HEK293T (cell line): ENCODE data around the gene TNFSF11.

Source experiments
- CTCF ChIA-PET: fragments of 350-600 bp; formaldehyde crosslinking; extraction: SDS; loops from one replicate; lab custom pipeline; 2021; ENCODE audit warnings: antibody characterized with exemption, inconsistent platforms; lab: Yijun Ruan, JAX
- POLR2A ChIA-PET: fragments of 350-600 bp; formaldehyde crosslinking; extraction: SDS; loops from one replicate; lab custom pipeline; 2020; ENCODE audit warnings: antibody characterized with exemption, inconsistent platforms; lab: Yijun Ruan, JAX
- DNase-seq: peaks from one replicate; pipeline ENCODE4 v3.0.0; 2012; ENCODE audit warnings: mixed read lengths; ENCODE audit errors: extremely low spot score
- ARNT ChIP-seq: fragments of 450-650 bp; IDR thresholded peaks from 2 replicates; pipeline ENCODE4 v1.6.1; 2017; ENCODE audit warnings: mild to moderate bottlenecking
- BHLHE40 ChIP-seq: fragments of 450-650 bp; IDR thresholded peaks from 2 replicates; pipeline ENCODE4 v1.6.1; 2016; ENCODE audit warnings: mild to moderate bottlenecking, moderate library complexity, borderline replicate concordance
- CTBP1 ChIP-seq: fragments of 450-650 bp; IDR thresholded peaks from 2 replicates; pipeline ENCODE4 v1.6.1; 2016; ENCODE audit warnings: borderline replicate concordance
- ELF4 ChIP-seq: fragments of 450-650 bp; IDR thresholded peaks from 2 replicates; pipeline ENCODE4 v1.6.1; 2017; ENCODE audit warnings: antibody characterized with exemption
- FOXA1 ChIP-seq: fragments of 450-650 bp; IDR thresholded peaks from 2 replicates; pipeline ENCODE4 v1.6.1; 2016; ENCODE audit warnings: mild to moderate bottlenecking
- FOXK2 ChIP-seq: fragments of 450-650 bp; IDR thresholded peaks from 2 replicates; pipeline ENCODE4 v1.6.1; 2016; ENCODE audit warnings: mild to moderate bottlenecking
- FOXM1 ChIP-seq: fragments of 450-650 bp; IDR thresholded peaks from 2 replicates; pipeline ENCODE4 v1.6.1; 2017; ENCODE audit warnings: mild to moderate bottlenecking, borderline replicate concordance
- HDGF ChIP-seq: fragments of 450-650 bp; IDR thresholded peaks from 2 replicates; pipeline ENCODE4 v1.6.1; 2017; ENCODE audit warnings: antibody characterized with exemption, borderline replicate concordance
- L3MBTL2 ChIP-seq: fragments of 450-650 bp; conservative IDR thresholded peaks from 2 replicates; pipeline ENCODE4 v1.6.1; 2016; ENCODE audit warnings: mild to moderate bottlenecking
- LEF1 ChIP-seq: fragments of 450-650 bp; IDR thresholded peaks from 2 replicates; pipeline ENCODE4 v1.6.1; 2017; ENCODE audit warnings: mild to moderate bottlenecking, borderline replicate concordance
- NFRKB ChIP-seq: fragments of 450-650 bp; IDR thresholded peaks from 2 replicates; pipeline ENCODE4 v1.6.1; 2016; ENCODE audit warnings: mild to moderate bottlenecking, moderate library complexity
- SP1 ChIP-seq: fragments of 450-650 bp; IDR thresholded peaks from 2 replicates; pipeline ENCODE4 v1.6.1; 2017
- SUZ12 ChIP-seq: fragments of 450-650 bp; IDR thresholded peaks from 2 replicates; pipeline ENCODE4 v1.6.1; 2016; ENCODE audit warnings: mild to moderate bottlenecking
- TARDBP ChIP-seq: fragments of 450-650 bp; IDR thresholded peaks from 2 replicates; pipeline ENCODE4 v1.6.1; 2016
- ZNF384 ChIP-seq: fragments of 450-650 bp; IDR thresholded peaks from 2 replicates; pipeline ENCODE4 v1.6.1; 2016
- TF ChIP-seq, protein P1 (sequence below): fragments of 450-650 bp; IDR thresholded peaks from 2 replicates; pipeline ENCODE4 v1.6.1; 2016

Gene TNFSF11

DNA sequence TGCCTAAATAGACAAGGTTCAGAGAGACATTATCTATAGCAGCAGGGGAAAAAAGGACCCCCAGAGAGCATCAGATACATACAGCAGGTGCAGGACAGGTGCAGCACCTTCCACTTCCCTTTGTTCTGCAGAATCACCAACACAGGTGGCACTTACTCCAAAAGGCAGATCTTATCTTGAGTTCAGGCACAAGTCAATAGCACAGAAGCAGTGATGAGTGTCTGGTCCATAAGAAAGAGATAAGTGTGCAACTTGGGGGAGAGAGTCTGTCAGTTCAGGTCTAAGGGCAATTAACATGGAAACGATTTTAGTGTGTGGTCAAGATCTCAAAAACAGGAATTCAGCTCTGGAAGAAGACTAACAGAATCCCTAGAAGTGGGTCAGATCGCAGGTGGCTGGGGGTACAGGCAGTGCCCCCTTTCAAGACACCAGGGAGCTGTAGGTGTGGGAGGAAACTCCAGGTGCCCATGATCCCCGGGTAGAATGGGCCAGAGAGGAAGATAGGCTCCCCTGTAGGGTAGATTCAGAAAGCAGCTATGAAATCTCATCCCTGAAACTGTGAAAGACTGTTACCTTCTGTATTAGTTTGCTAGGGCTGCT lies 40.6 kb downstream of the TNFSF11 start:
- POLR2A ChIA-PET, result no interaction called here
- CTCF ChIA-PET, result no interaction called here
- DNase-seq, result no peak

DNA sequence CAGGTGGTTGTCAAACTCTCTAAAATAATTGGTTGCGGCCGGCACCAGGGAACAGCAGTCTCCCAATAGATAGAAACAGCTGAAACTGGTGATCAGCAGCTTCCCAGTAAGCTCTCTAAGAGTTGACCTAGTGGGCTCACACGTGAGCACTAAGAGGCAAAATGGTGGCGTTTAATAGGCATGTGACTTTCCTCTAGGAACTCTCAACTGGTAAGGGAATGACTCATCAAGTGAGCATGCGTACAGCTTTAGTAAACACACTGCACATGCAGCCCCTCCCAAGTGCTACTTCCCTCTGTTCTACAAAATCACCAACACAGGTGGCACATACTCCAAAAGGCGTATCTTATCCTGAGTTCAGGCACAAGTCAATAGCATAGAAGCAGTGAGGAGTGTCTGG lies 41.7 kb downstream of the TNFSF11 start:
- TF ChIP-seq CTBP1, result no peak
- TF ChIP-seq, protein P1, sequence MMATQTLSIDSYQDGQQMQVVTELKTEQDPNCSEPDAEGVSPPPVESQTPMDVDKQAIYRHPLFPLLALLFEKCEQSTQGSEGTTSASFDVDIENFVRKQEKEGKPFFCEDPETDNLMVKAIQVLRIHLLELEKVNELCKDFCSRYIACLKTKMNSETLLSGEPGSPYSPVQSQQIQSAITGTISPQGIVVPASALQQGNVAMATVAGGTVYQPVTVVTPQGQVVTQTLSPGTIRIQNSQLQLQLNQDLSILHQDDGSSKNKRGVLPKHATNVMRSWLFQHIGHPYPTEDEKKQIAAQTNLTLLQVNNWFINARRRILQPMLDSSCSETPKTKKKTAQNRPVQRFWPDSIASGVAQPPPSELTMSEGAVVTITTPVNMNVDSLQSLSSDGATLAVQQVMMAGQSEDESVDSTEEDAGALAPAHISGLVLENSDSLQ, result no peak
- no peak for TF ChIP-seq FOXM1
- no peak for TF ChIP-seq NFRKB
- no peak for TF ChIP-seq ZNF384
- TF ChIP-seq HDGF, result no peak
- TF ChIP-seq TARDBP, result no peak
- TF ChIP-seq SUZ12, result no peak
- no peak for TF ChIP-seq FOXK2
- TF ChIP-seq LEF1, result no peak
- no peak for TF ChIP-seq ARNT
- TF ChIP-seq L3MBTL2, result no peak
- no peak for TF ChIP-seq FOXA1
- TF ChIP-seq ELF4, result no peak
- no peak for TF ChIP-seq SP1
- no peak for TF ChIP-seq BHLHE40
- DNase-seq, result no peak
- POLR2A ChIA-PET, result no interaction called here
- CTCF ChIA-PET, result no interaction called here

More for the DNA sequence above, 40.6 kb downstream of the TNFSF11 start:
- TF ChIP-seq ELF4 (no peak), SUZ12 (no peak), TARDBP (no peak), L3MBTL2 (no peak), NFRKB (no peak), ARNT (no peak), FOXK2 (no peak), LEF1 (no peak), BHLHE40 (no peak), HDGF (no peak), FOXA1 (no peak), FOXM1 (no peak), CTBP1 (no peak), ZNF384 (no peak), SP1 (no peak)
- TF ChIP-seq, protein P1, result no peak

DNA sequence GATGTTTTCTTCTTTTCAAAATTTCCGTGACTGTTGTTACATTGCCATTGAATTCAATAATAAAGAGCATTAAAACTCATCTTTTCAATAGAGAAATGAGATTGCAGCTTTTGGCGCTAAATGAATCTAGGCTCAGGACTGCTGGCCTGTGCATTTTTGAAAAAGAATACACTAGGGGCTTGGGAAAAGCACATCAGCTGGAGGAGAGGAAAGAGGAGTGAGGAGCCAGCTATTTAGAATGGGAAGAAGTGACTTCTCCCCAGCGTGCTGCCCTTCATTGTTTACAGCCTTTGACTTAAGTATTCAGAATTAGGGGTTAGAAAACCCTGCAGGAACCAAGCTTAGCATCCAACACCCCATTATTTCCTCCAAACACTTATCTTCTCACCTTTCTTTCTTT lies 43.3 kb downstream of the TNFSF11 start:
- TF ChIP-seq BHLHE40 (no peak), SP1 (no peak), FOXM1 (no peak), ARNT (no peak), TARDBP (no peak), L3MBTL2 (no peak), NFRKB (no peak), CTBP1 (no peak), FOXA1 (no peak), ELF4 (no peak), LEF1 (no peak)
- TF ChIP-seq, protein P1, result no peak
- DNase-seq, result no peak
- ChIA-PET CTCF (no interaction called here), POLR2A (no interaction called here)

DNA sequence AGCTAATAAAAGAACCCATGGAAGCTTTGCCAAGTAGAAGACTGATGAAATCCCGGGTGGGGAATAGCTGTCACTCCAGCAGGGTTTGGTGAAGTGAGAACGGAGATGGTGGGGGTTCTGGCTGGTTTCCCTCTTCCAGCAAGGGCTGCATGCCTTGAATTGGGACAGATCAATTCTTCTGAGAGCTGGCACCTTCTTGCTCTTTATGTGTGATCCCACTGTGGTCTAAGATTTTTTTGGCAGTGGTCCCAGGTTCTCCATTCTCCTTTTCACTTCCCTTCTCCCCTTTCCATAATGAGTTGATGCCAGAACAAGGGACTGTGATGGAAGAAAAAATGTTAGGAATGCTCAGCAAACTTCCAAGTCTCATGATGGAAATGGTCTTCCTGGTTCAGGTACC lies 50.0 kb downstream of the TNFSF11 start:
- no peak for TF ChIP-seq FOXK2
- no peak for TF ChIP-seq SP1
- no peak for TF ChIP-seq ZNF384
- ChIA-PET CTCF (no interaction called here), POLR2A (no interaction called here)
- no peak for DNase-seq

DNA sequence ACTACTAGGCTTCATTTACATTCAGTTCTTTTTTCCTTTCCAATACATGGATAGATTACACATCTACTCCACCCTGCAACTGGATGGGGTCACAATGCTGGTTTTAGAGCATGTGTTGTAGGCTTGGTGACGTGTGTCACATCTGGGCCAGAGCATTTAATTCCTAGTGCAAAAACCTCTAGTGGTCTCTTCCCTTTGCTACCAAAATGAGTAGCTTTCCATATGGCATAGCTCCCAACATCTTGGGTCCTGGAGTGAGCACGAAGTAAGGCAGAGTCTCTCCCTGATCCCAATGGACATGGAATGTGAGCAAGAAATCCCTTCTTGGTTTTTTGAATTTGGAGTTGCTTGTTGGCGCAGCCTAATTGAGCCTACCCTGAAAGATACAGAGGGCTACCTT lies 51.7 kb downstream of the TNFSF11 start:
- CTCF ChIA-PET, result interaction anchor here (0.6 kb wide), 1 partner anchor 61 kb away, joined by 3 read pairs; no protein-coding TSS in a partner anchor
- POLR2A ChIA-PET, result no interaction called here
- no peak for TF ChIP-seq FOXK2
- TF ChIP-seq, protein P1, result no peak
- TF ChIP-seq L3MBTL2, result no peak
- no peak for TF ChIP-seq LEF1
- no peak for TF ChIP-seq TARDBP
- TF ChIP-seq NFRKB, result no peak
- no peak for TF ChIP-seq HDGF
- no peak for TF ChIP-seq BHLHE40
- TF ChIP-seq SP1, result no peak
- no peak for TF ChIP-seq ZNF384
- no peak for TF ChIP-seq ELF4
- TF ChIP-seq FOXM1, result no peak
- no peak for TF ChIP-seq ARNT
- TF ChIP-seq CTBP1, result no peak
- no peak for TF ChIP-seq FOXA1
- no peak for TF ChIP-seq SUZ12
- DNase-seq, result no peak
